NB4 (cell line): ENCODE measurements around the gene TRPT1.

Experiments
- CTCF ChIP-seq: IDR thresholded peaks from one replicate; pipeline ENCODE4 v1.5.1; 2012; ENCODE audit warnings: low read depth, low read length
- MYC ChIP-seq: IDR thresholded peaks from 2 replicates; pipeline ENCODE4 v1.6.1; 2011; ENCODE audit warnings: low read depth, low read length
- POLR2A ChIP-seq: IDR thresholded peaks from 2 replicates; pipeline ENCODE4 v1.6.1; 2011; ENCODE audit warnings: mild to moderate bottlenecking; ENCODE audit not compliant: insufficient read length; ENCODE audit errors: extremely low read depth
- TF ChIP-seq, protein P1 (sequence below): IDR thresholded peaks from 2 replicates; pipeline ENCODE4 v1.6.1; 2011; ENCODE audit warnings: low read depth, low read length

DNA sequence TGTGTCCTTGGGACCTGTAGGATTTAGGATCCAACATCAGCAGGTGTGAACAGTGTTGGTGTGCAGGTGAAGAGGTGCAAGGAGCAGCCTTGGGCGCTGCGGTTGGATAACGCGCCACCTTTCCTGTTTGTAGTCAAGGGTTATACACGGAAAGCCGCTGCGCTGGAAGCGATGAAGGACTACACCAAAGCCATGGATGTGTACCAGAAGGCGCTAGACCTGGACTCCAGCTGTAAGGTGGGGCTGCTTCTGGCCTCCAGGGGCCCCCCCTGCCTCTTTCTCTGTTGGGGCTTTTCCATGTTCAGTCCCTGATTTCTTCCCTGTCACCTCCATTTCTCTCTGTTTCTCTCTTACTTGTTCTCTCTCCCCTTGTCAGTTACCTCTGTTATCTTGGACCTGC lies 23.0 kb downstream of the TRPT1 start:
- TF ChIP-seq CTCF: no peak
- TF ChIP-seq, protein P1, sequence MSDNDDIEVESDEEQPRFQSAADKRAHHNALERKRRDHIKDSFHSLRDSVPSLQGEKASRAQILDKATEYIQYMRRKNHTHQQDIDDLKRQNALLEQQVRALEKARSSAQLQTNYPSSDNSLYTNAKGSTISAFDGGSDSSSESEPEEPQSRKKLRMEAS: no peak
- no peak for TF ChIP-seq POLR2A
- no peak for TF ChIP-seq MYC
